Panc1 (cell line): Measurements from ENCODE around the gene ZNF385C.

Experiments used
- CTCF ChIP-seq: fragments of 450-650 bp; IDR thresholded peaks from 2 replicates; pipeline ENCODE4 v1.5.1; 2017; ENCODE audit warnings: mild to moderate bottlenecking
- POLR2AphosphoS5 ChIP-seq: IDR thresholded peaks from 2 replicates; pipeline ENCODE4 v1.6.1; 2012; ENCODE audit warnings: mild to moderate bottlenecking, low read depth, low read length, moderate library complexity

- TF ChIP-seq CTCF (no peak), POLR2AphosphoS5 (no peak)
Measured at GRCh38 chr17:42034059-42034458, 64.2 kb downstream of the ZNF385C start.
